Ishikawa (cell line): ENCODE measurements around the gene CCL15.

Experiments used
- CEBPB ChIP-seq: IDR thresholded peaks from 2 replicates; pipeline ENCODE4 v1.6.1; 2012
- EP300 ChIP-seq: IDR thresholded peaks from 2 replicates; pipeline ENCODE4 v1.6.1; 2012; ENCODE audit warnings: borderline replicate concordance
- FOXM1 ChIP-seq: IDR thresholded peaks from 2 replicates; pipeline ENCODE4 v1.6.1; 2012; ENCODE audit warnings: low read depth, borderline replicate concordance
- MAX ChIP-seq: IDR thresholded peaks from 2 replicates; pipeline ENCODE4 v1.6.1; 2012
- NFIC ChIP-seq: IDR thresholded peaks from 2 replicates; pipeline ENCODE4 v1.6.1; 2012
- REST ChIP-seq: IDR thresholded peaks from 2 replicates; pipeline ENCODE4 v1.6.1; 2012; ENCODE audit warnings: low read depth, mild to moderate bottlenecking
- USF1 ChIP-seq: IDR thresholded peaks from 2 replicates; pipeline ENCODE4 v1.6.1; 2012
- YY1 ChIP-seq: IDR thresholded peaks from 2 replicates; pipeline ENCODE4 v1.6.1; 2012; ENCODE audit warnings: low read depth

DNA sequence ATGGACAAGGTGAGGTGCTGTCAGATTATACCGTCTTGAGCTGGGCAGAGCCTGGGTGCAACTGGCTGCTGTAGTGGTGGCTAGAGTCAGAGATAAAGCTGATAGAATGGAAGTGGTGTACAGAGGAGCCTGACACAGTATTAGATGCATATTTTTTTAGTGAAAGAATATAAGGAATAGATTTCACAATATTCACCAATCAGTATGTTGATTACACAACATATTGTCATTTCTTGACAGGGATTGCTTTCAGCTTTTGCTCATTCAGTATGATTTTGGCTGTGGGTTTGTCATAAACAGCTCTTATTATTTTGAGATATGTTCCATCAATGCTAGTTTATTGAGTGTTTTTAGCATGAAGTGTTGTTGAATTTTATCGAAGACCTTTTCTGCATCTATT is 18.1 kb upstream of the CCL15 start:
- TF ChIP-seq MAX: no peak
- TF ChIP-seq EP300: no peak
- TF ChIP-seq REST: no peak
- no peak for TF ChIP-seq YY1
- no peak for TF ChIP-seq USF1
- no peak for TF ChIP-seq CEBPB
- TF ChIP-seq NFIC: no peak
- no peak for TF ChIP-seq FOXM1
